WTC11 (cell line): ENCODE results near the gene TTC28. TPM values are rescaled to one million over a fixed set of nuclear protein-coding genes. Genes with fewer than 3 reads are reported as not detected.

Source experiments
- ATAC-seq: fragments of 200-7000 bp; cut with Tn5 transposase; 2 replicates; pipeline ENCODE4 v1.10.0; 2021; ENCODE audit warnings: mild to moderate bottlenecking, moderate library complexity
- CTCF ChIA-PET: fragments of 300-600 bp; sonication (Branson Sonifier 250); formaldehyde crosslinking; loops from one replicate; lab custom pipeline; 2021; ENCODE audit warnings: antibody characterized with exemption; lab: Charles Lee
- POLR2A ChIA-PET: fragments of 350-600 bp; sonication (Branson Sonifier 250); formaldehyde crosslinking; loops from one replicate; lab custom pipeline; 2021; ENCODE audit warnings: antibody characterized with exemption; lab: Charles Lee
- DNase-seq: peaks from one replicate; pipeline ENCODE4 v3.0.0; 2021; ENCODE audit warnings: low spot score
- H3K27ac Mint-ChIP-seq: 2 replicates; pipeline ENCODE4 v1.8.0; 2021; ENCODE audit warnings: mixed read lengths
- H3K27me3 Mint-ChIP-seq: 2 replicates; pipeline ENCODE4 v1.8.0; 2021; ENCODE audit warnings: low read depth, mild to moderate bottlenecking, moderate library complexity, mixed read lengths
- H3K36me3 Mint-ChIP-seq: 2 replicates; pipeline ENCODE4 v1.8.0; 2021; ENCODE audit warnings: mixed read lengths
- H3K4me1 Mint-ChIP-seq: 2 replicates; pipeline ENCODE4 v1.8.0; 2022; ENCODE audit warnings: mixed read lengths
- H3K4me3 Mint-ChIP-seq: 2 replicates; pipeline ENCODE4 v1.8.0; 2021; ENCODE audit warnings: mild to moderate bottlenecking, moderate library complexity, mixed read lengths
- H3K9me3 Mint-ChIP-seq: 2 replicates; pipeline ENCODE4 v1.8.0; 2021; ENCODE audit warnings: mixed read lengths
- AFF4 ChIP-seq: sonication (generic); formaldehyde crosslinking; IDR thresholded peaks from 2 replicates; pipeline ENCODE4 v1.8.1; 2023; ENCODE audit warnings: mild to moderate bottlenecking, missing genetic modification reagents, borderline replicate concordance
- E2F1 ChIP-seq: sonication (generic); formaldehyde crosslinking; IDR thresholded peaks from 2 replicates; pipeline ENCODE4 v1.8.0; 2022; ENCODE audit warnings: mild to moderate bottlenecking, missing genetic modification reagents
- E2F5 ChIP-seq: sonication (generic); formaldehyde crosslinking; IDR thresholded peaks from 2 replicates; pipeline ENCODE4 v1.8.1; 2022; ENCODE audit warnings: mild to moderate bottlenecking, moderate library complexity, missing genetic modification reagents
- EMX1 ChIP-seq: fragments of 250-450 bp; sonication (Bioruptor Pico); IDR thresholded peaks from 2 replicates; pipeline ENCODE4 v1.8.0; 2021; ENCODE audit warnings: mild to moderate bottlenecking
- FOXK1 ChIP-seq: sonication (generic); formaldehyde crosslinking; IDR thresholded peaks from 2 replicates; pipeline ENCODE4 v1.8.0; 2022; ENCODE audit warnings: mild to moderate bottlenecking, moderate library complexity, missing genetic modification reagents
- HMGA2 ChIP-seq: fragments of 250-450 bp; sonication (Bioruptor Pico); IDR thresholded peaks from 2 replicates; pipeline ENCODE4 v1.4.0; 2021; ENCODE audit warnings: mild to moderate bottlenecking, moderate library complexity
- JAZF1 ChIP-seq: fragments of 250-450 bp; sonication (Bioruptor Pico); IDR thresholded peaks from 2 replicates; pipeline ENCODE4 v1.9.0; 2021; ENCODE audit warnings: moderate library complexity, mild to moderate bottlenecking, inconsistent platforms
- KAT7 ChIP-seq: sonication (generic); formaldehyde crosslinking; IDR thresholded peaks from 2 replicates; pipeline ENCODE4 v1.8.1; 2023; ENCODE audit warnings: missing genetic modification reagents, mild to moderate bottlenecking, borderline replicate concordance
- MXD4 ChIP-seq: fragments of 250-450 bp; sonication (Bioruptor Pico); IDR thresholded peaks from 2 replicates; pipeline ENCODE4 v1.8.0; 2021; ENCODE audit warnings: mild to moderate bottlenecking, moderate library complexity, borderline replicate concordance
- NR3C1 ChIP-seq: sonication (generic); formaldehyde crosslinking; conservative IDR thresholded peaks from 2 replicates; pipeline ENCODE4 v1.8.1; 2023; ENCODE audit warnings: low read depth, mild to moderate bottlenecking, missing genetic modification reagents
- OVOL2 ChIP-seq: fragments of 250-450 bp; sonication (Bioruptor Pico); IDR thresholded peaks from 2 replicates; pipeline ENCODE4 v1.9.0; 2021; ENCODE audit warnings: mild to moderate bottlenecking, borderline replicate concordance
- PREB ChIP-seq: sonication (generic); formaldehyde crosslinking; IDR thresholded peaks from 2 replicates; pipeline ENCODE4 v1.8.1; 2022; ENCODE audit warnings: mild to moderate bottlenecking, missing genetic modification reagents, moderate library complexity, borderline replicate concordance
- SMAD3 ChIP-seq: sonication (generic); formaldehyde crosslinking; IDR thresholded peaks from 2 replicates; pipeline ENCODE4 v1.8.0; 2022; ENCODE audit warnings: missing genetic modification reagents, mild to moderate bottlenecking, borderline replicate concordance
- SP1 ChIP-seq: sonication (generic); formaldehyde crosslinking; conservative IDR thresholded peaks from 2 replicates; pipeline ENCODE4 v1.8.1; 2022; ENCODE audit warnings: missing genetic modification reagents
- TEAD1 ChIP-seq: sonication (generic); formaldehyde crosslinking; IDR thresholded peaks from 2 replicates; pipeline ENCODE4 v1.8.0; 2022; ENCODE audit warnings: mild to moderate bottlenecking, missing genetic modification reagents
- ZNF138 ChIP-seq: sonication (generic); formaldehyde crosslinking; conservative IDR thresholded peaks from 2 replicates; pipeline ENCODE4 v1.8.1; 2022; ENCODE audit warnings: mild to moderate bottlenecking, moderate library complexity, missing genetic modification reagents
- ZNF232 ChIP-seq: sonication (generic); formaldehyde crosslinking; IDR thresholded peaks from 2 replicates; pipeline ENCODE4 v1.8.0; 2022; ENCODE audit warnings: mild to moderate bottlenecking, missing genetic modification reagents
- ZNF396 ChIP-seq: fragments of 250-450 bp; sonication (Bioruptor Pico); IDR thresholded peaks from 2 replicates; pipeline ENCODE4 v1.8.0; 2021; ENCODE audit warnings: mild to moderate bottlenecking, moderate library complexity, borderline replicate concordance
- total RNA-seq: library from RNA; stranded (reverse); gene quantifications from 3 replicates; pipeline ENCODE4 v1.2.3, GENCODE V29; 2021
- TF ChIP-seq, protein P1 (sequence below): sonication (generic); formaldehyde crosslinking; IDR thresholded peaks from 2 replicates; pipeline ENCODE4 v1.8.1; 2023; ENCODE audit warnings: mild to moderate bottlenecking, moderate library complexity, missing genetic modification reagents
- TF ChIP-seq, protein P2 (sequence below): fragments of 250-450 bp; sonication (Bioruptor Pico); IDR thresholded peaks from 2 replicates; pipeline ENCODE4 v1.9.0; 2021; ENCODE audit warnings: mild to moderate bottlenecking
- TF ChIP-seq, protein P3 (sequence below): sonication (generic); formaldehyde crosslinking; IDR thresholded peaks from 2 replicates; pipeline ENCODE4 v1.8.1; 2022; ENCODE audit warnings: missing genetic modification reagents, borderline replicate concordance
- TF ChIP-seq, protein P4 (sequence below): sonication (generic); formaldehyde crosslinking; IDR thresholded peaks from 2 replicates; pipeline ENCODE4 v1.8.0; 2023; ENCODE audit warnings: missing genetic modification reagents
- TF ChIP-seq, protein P5 (sequence below): sonication (generic); formaldehyde crosslinking; IDR thresholded peaks from 2 replicates; pipeline ENCODE4 v1.8.1; 2023; ENCODE audit warnings: mild to moderate bottlenecking, missing genetic modification reagents, moderate library complexity

The TTC28 gene
- total RNA-seq, 1 experiment from 2014 or later: 13.0 TPM

GRCh38 chr22:28283068-28283654 is 396.5 kb downstream of the TTC28 start (continued):
- TF ChIP-seq E2F5 (CRISPR knock-in tag): no peak
- TF ChIP-seq, protein P1, sequence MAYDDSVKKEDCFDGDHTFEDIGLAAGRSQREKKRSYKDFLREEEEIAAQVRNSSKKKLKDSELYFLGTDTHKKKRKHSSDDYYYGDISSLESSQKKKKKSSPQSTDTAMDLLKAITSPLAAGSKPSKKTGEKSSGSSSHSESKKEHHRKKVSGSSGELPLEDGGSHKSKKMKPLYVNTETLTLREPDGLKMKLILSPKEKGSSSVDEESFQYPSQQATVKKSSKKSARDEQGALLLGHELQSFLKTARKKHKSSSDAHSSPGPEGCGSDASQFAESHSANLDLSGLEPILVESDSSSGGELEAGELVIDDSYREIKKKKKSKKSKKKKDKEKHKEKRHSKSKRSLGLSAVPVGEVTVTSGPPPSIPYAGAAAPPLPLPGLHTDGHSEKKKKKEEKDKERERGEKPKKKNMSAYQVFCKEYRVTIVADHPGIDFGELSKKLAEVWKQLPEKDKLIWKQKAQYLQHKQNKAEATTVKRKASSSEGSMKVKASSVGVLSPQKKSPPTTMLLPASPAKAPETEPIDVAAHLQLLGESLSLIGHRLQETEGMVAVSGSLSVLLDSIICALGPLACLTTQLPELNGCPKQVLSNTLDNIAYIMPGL (CRISPR knock-in tag): no peak
- TF ChIP-seq SP1 (CRISPR knock-in tag): no peak
- no peak for TF ChIP-seq ZNF396
- TF ChIP-seq PREB: no peak
- TF ChIP-seq, protein P2, sequence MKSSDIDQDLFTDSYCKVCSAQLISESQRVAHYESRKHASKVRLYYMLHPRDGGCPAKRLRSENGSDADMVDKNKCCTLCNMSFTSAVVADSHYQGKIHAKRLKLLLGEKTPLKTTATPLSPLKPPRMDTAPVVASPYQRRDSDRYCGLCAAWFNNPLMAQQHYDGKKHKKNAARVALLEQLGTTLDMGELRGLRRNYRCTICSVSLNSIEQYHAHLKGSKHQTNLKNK: no peak
- TF ChIP-seq ZNF232 (CRISPR knock-in tag): no peak
- TF ChIP-seq KAT7 (CRISPR knock-in tag): no peak
- TF ChIP-seq SMAD3 (CRISPR knock-in tag): no peak

GRCh38 chr22:28282405-28283067 is 397.1 kb downstream of the TTC28 start:
- no peak for ATAC-seq
- ChIA-PET POLR2A (no interaction called here), CTCF (interaction anchor here (0.9 kb wide), 1 partner anchor 9 kb away, joined by 3 read pairs; no protein-coding TSS in a partner anchor)
- H3K27me3 Mint-ChIP-seq: no peaks in the 10 kb centered on the region
- no peak for DNase-seq
- no peaks in the 10 kb centered on the region for H3K9me3 Mint-ChIP-seq
- H3K4me1 Mint-ChIP-seq: peaks cover 11% of the 10 kb centered on the region
- H3K4me3 Mint-ChIP-seq: no peak overlapping the region
- no peaks in the 10 kb centered on the region for H3K36me3 Mint-ChIP-seq
- H3K27ac Mint-ChIP-seq: no peak overlapping the region
- TF ChIP-seq, protein P3, sequence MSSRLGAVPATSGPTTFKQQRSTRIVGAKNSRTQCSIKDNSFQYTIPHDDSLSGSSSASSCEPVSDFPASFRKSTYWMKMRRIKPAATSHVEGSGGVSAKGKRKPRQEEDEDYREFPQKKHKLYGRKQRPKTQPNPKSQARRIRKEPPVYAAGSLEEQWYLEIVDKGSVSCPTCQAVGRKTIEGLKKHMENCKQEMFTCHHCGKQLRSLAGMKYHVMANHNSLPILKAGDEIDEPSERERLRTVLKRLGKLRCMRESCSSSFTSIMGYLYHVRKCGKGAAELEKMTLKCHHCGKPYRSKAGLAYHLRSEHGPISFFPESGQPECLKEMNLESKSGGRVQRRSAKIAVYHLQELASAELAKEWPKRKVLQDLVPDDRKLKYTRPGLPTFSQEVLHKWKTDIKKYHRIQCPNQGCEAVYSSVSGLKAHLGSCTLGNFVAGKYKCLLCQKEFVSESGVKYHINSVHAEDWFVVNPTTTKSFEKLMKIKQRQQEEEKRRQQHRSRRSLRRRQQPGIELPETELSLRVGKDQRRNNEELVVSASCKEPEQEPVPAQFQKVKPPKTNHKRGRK (CRISPR knock-in tag): no peak
- no peak for TF ChIP-seq AFF4 (CRISPR knock-in tag)
- TF ChIP-seq MXD4: no peak
- no peak for TF ChIP-seq JAZF1 (CRISPR knock-in tag)
- TF ChIP-seq HMGA2 (CRISPR knock-in tag): no peak
- no peak for TF ChIP-seq NR3C1 (CRISPR knock-in tag)
- no peak for TF ChIP-seq E2F1
- no peak for TF ChIP-seq FOXK1 (CRISPR knock-in tag)
- TF ChIP-seq, protein P4, sequence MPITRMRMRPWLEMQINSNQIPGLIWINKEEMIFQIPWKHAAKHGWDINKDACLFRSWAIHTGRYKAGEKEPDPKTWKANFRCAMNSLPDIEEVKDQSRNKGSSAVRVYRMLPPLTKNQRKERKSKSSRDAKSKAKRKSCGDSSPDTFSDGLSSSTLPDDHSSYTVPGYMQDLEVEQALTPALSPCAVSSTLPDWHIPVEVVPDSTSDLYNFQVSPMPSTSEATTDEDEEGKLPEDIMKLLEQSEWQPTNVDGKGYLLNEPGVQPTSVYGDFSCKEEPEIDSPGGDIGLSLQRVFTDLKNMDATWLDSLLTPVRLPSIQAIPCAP (CRISPR knock-in tag): no peak
- no peak for TF ChIP-seq EMX1 (CRISPR knock-in tag)
- TF ChIP-seq, protein P5, sequence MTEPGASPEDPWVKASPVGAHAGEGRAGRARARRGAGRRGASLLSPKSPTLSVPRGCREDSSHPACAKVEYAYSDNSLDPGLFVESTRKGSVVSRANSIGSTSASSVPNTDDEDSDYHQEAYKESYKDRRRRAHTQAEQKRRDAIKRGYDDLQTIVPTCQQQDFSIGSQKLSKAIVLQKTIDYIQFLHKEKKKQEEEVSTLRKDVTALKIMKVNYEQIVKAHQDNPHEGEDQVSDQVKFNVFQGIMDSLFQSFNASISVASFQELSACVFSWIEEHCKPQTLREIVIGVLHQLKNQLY (CRISPR knock-in tag): no peak
- TF ChIP-seq OVOL2 (CRISPR knock-in tag): no peak
- no peak for TF ChIP-seq ZNF138 (CRISPR knock-in tag)
- TF ChIP-seq TEAD1 (CRISPR knock-in tag): no peak
